OCI-M1 (cell line): ENCODE data around the gene PLEK2.
"Not testable (repeated sequence)": the region's sequence is repeated elsewhere in the genome, so short reads cannot be mapped to it uniquely, and the experiment has no call there.

Experiments used
- DNase-seq: peaks from one replicate; lab custom pipeline; 2025; lab: John Stamatoyannopoulos, UW

PLEK2 gene

DNA sequence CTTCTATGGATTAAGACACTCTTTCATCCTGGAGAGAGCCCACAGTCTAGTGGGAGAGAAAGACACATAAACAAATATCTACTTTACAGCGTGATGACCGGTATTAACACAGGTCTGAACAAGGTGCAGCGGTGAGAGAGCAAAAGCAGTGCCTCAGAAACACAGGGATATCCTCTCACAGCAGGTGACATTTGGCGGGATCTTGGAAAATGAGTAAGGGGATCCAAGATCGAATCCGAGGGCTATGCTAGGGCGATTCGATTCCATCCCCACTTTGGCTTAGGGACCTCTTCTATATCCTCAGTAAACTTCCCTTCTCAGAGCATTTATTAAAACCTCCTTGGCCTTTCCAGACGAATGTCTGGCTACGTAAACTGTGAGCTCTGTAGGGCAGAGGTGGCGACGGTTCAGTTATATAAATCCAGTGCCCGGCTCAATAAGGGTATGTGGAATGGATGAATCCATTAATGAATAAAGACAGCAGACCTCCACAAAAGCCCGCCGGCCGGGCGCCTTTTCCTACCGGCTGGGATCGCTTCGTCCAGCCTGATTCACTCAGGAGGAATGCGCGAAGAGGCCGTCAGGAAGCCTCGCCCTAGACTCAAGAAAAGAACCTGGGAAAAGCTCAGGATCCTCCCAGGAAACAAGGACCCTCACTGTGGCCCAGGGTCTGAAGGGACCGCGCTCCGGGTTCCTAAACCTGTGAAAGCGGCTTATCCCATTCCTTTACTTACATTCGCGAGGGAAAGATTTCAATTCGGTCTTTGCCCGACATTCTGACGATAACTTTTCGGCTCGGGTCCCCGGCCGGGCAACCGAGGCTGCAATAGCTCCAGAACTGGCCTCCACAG lies 52.8 kb downstream of the PLEK2 start:
- DNase-seq = no peak

DNA sequence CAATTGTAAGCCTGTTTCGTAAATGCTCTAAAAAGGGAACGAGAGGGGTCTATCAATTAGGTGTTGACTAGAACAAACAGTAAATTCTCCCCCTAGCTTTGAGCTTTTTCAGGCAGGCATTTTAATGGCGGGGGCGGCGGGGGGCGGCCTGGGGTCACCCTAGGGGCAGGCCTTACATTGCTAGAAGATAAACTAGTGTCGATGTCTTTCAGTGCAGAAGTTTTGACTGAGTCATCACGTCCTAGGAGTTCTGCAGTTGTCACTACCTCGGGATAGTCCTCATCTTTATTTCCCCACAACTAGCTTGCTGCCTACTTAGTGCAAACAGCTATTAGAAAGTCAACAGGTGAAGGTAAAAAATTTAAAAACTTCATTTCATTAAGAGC lies 54.0 kb downstream of the PLEK2 start:
- peak; percentile 10 for DNase-seq

- DNase-seq = peak; percentile 10
Measured at GRCh38 chr14:67357186-67357968, 54.6 kb downstream of the PLEK2 start.

GRCh38 chr14:67352055-67352454 lies 59.9 kb downstream of the PLEK2 start:
- no peak for DNase-seq

GRCh38 chr14:67345583-67345982 lies 66.4 kb downstream of the PLEK2 start:
- DNase-seq = no peak

GRCh38 chr14:67343601-67344230 lies 68.2 kb downstream of the PLEK2 start:
- DNase-seq = no peak

DNA sequence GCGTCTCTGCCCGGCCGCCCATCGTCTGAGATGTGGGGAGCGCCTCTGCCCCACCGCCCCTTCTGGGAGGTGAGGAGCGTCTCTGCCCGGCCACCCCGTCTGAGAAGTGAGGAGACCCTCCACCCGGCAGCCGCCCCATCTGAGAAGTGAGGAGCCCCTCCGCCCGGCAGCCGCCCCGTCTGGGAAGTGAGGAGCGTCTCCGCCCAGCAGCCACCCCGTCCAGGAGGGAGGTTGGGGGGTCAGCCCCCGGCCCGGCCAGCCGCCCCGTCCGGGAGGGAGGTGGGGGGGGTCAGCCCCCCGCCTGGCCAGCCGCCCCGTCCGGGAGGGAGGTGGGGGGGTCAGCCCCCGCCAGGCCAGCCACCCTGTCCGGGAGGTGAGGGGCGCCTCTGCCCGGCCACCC lies 70.7 kb downstream of the PLEK2 start:
- not testable (repeated sequence) for DNase-seq
